ENCODE results near the gene RXFP1.

The RXFP1 gene

GRCh38 chr4:158604369-158604768 is 82.7 kb downstream of the RXFP1 start:
- no peak overlapping the region for H3K27ac ChIP-seq (ENCODE audit: low read depth, low read length)
- H3K4me3 ChIP-seq (ENCODE audit: insufficient read depth, low read length, poor library complexity, severe bottlenecking) = no peak overlapping the region
- H3K9me2 ChIP-seq (replicated peaks; ENCODE audit: insufficient read depth, low read length) = no peaks in the 10 kb centered on the region
- H2AFZ ChIP-seq (ENCODE audit: low read depth, low read length, severe bottlenecking) = no peak overlapping the region
- no peaks in the 10 kb centered on the region for H3K36me3 ChIP-seq (ENCODE audit: low read length)
- no peak overlapping the region for H3K9ac ChIP-seq (ENCODE audit: low read length)
- H3F3A ChIP-seq (ENCODE audit: insufficient read depth) = no peaks in the 10 kb centered on the region
- H4K20me1 ChIP-seq (ENCODE audit: low read depth, low read length) = no peaks in the 10 kb centered on the region
- no peaks in the 10 kb centered on the region for H3K79me2 ChIP-seq (ENCODE audit: insufficient read depth, low read length)
- TF ChIP-seq, protein P1, sequence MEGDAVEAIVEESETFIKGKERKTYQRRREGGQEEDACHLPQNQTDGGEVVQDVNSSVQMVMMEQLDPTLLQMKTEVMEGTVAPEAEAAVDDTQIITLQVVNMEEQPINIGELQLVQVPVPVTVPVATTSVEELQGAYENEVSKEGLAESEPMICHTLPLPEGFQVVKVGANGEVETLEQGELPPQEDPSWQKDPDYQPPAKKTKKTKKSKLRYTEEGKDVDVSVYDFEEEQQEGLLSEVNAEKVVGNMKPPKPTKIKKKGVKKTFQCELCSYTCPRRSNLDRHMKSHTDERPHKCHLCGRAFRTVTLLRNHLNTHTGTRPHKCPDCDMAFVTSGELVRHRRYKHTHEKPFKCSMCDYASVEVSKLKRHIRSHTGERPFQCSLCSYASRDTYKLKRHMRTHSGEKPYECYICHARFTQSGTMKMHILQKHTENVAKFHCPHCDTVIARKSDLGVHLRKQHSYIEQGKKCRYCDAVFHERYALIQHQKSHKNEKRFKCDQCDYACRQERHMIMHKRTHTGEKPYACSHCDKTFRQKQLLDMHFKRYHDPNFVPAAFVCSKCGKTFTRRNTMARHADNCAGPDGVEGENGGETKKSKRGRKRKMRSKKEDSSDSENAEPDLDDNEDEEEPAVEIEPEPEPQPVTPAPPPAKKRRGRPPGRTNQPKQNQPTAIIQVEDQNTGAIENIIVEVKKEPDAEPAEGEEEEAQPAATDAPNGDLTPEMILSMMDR (IDR thresholded peaks at IDR 0.05; ENCODE audit: insufficient read depth, low read length, poor library complexity, severe bottlenecking) = no peak
- TF ChIP-seq EZH2phosphoT487 (conservative IDR thresholded peaks at IDR 0.05; ENCODE audit: low read length) = no peak
- H3K4me2 ChIP-seq (ENCODE audit: low read depth, low read length, poor library complexity, severe bottlenecking) = no peak overlapping the region
- no peaks in the 10 kb centered on the region for H3K27me3 ChIP-seq (ENCODE audit: low read length)
- no peaks in the 10 kb centered on the region for H3K9me3 ChIP-seq (ENCODE audit: insufficient read depth, low read length)

- Histone ChIP-seq H3K4me2 (ENCODE audit: low read depth, low read length, poor library complexity, severe bottlenecking) (no peak overlapping the region), H3K27me3 (ENCODE audit: low read length) (no peaks in the 10 kb centered on the region), H3K9ac (ENCODE audit: low read length) (no peak overlapping the region), H4K20me1 (ENCODE audit: low read depth, low read length) (no peaks in the 10 kb centered on the region), H3K79me2 (ENCODE audit: insufficient read depth, low read length) (no peaks in the 10 kb centered on the region), H2AFZ (ENCODE audit: low read depth, low read length, severe bottlenecking) (no peak overlapping the region), H3K9me2 (replicated peaks; ENCODE audit: insufficient read depth, low read length) (no peaks in the 10 kb centered on the region), H3F3A (ENCODE audit: insufficient read depth) (no peaks in the 10 kb centered on the region), H3K27ac (ENCODE audit: low read depth, low read length) (no peak overlapping the region), H3K9me3 (ENCODE audit: insufficient read depth, low read length) (no peaks in the 10 kb centered on the region), H3K36me3 (ENCODE audit: low read length) (no peaks in the 10 kb centered on the region), H3K4me3 (ENCODE audit: insufficient read depth, low read length, poor library complexity, severe bottlenecking) (no peak overlapping the region)
- TF ChIP-seq, protein P1 (IDR thresholded peaks at IDR 0.05; ENCODE audit: insufficient read depth, low read length, poor library complexity, severe bottlenecking) = no peak
- TF ChIP-seq EZH2phosphoT487 (conservative IDR thresholded peaks at IDR 0.05; ENCODE audit: low read length) = no peak
These were observed 83.7 kb downstream of the RXFP1 start for GRCh38 chr4:158605393-158605792.

DNA sequence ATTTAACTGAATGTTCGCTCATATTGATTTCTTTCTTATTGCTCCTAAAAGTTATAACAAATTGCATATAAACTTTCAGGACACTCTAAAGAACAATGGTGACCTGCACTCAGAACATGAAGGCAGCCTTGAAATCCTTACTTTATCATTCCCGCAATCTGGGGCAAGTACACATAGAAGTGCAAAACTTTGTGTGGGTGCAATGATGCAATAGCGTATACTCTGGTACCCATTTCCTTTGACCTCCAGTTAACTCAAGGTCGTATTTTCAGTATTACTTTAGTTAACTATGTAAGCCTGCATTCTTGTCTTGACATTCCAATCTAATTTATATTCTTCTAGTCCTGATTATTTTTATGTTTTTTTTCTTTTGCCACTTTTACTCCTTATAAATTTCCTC is 85.3 kb downstream of the RXFP1 start:
- TF ChIP-seq, protein P1 (IDR thresholded peaks at IDR 0.05; ENCODE audit: insufficient read depth, low read length, poor library complexity, severe bottlenecking) = no peak
- no peak for TF ChIP-seq EZH2phosphoT487 (conservative IDR thresholded peaks at IDR 0.05; ENCODE audit: low read length)
- no peak overlapping the region for H3K27ac ChIP-seq (ENCODE audit: low read depth, low read length)
- no peaks in the 10 kb centered on the region for H3K9me2 ChIP-seq (replicated peaks; ENCODE audit: insufficient read depth, low read length)
- H3K36me3 ChIP-seq (ENCODE audit: low read length) = no peaks in the 10 kb centered on the region
- H3K79me2 ChIP-seq (ENCODE audit: insufficient read depth, low read length) = no peaks in the 10 kb centered on the region
- no peaks in the 10 kb centered on the region for H4K20me1 ChIP-seq (ENCODE audit: low read depth, low read length)
- no peaks in the 10 kb centered on the region for H3K27me3 ChIP-seq (ENCODE audit: low read length)
- no peak overlapping the region for H3K9ac ChIP-seq (ENCODE audit: low read length)
- no peak overlapping the region for H3K4me2 ChIP-seq (ENCODE audit: low read depth, low read length, poor library complexity, severe bottlenecking)
- no peak overlapping the region for H2AFZ ChIP-seq (ENCODE audit: low read depth, low read length, severe bottlenecking)
- no peaks in the 10 kb centered on the region for H3F3A ChIP-seq (ENCODE audit: insufficient read depth)
- no peak overlapping the region for H3K4me3 ChIP-seq (ENCODE audit: insufficient read depth, low read length, poor library complexity, severe bottlenecking)
- H3K9me3 ChIP-seq (ENCODE audit: insufficient read depth, low read length) = no peaks in the 10 kb centered on the region

All from SU-DHL-6 (cell line).